Adipose tissue (tissue), 3 donors: ENCODE results near the gene PANK4. TPM values are rescaled to one million over a fixed set of nuclear protein-coding genes. Genes with fewer than 3 reads are reported as not detected.

ENCODE experiments used
- H3K27ac ChIP-seq: one replicate; pipeline ENCODE4 v1.5.1; 2013; ENCODE audit warnings: low read depth, low read length
- WGBS, 3 donors: extraction: QIAGEN DNeasy Blood & Tissue Kit; methylation state at CpG; one replicate each; pipeline ENCODE4 v1.1.7; 2013; 5-methylcytosine and 5-hydroxymethylcytosine counted together
- polyA plus RNA-seq, 3 donors: library from polyadenylated mRNA; stranded (reverse); fragments of 200-250 nt; gene quantifications; one replicate each; pipeline ENCODE4 v1.2.3, GENCODE V29; 2013
- donor health status: healthy with polysubstance abuse.
- donor health status: Bipolar disorder and iron deficiency.
- donor health status: healthy.

The PANK4 gene
- polyA plus RNA-seq, 3 donors, result 8.9 to 14.5 (median 10.8) TPM

DNA sequence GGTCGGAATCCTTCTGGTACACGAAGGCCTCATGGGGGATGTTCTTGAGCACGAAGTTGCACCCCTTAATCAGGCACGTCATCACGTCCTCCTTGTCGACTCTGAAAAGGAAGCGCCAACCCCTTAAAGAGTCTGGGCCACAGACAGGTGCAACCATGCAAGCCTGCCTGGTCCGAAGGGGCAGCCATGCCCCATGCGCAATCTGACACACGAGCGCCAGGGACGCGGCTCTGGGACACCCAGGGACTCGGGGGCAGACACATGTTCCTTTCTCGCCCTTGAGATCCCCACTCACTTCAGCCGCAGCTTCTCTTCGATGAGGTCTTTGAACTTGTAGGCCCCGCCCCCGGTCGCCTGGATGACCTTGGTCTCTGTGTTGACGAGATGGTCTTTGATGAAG lies 5.6 kb downstream of the PANK4 start:
- H3K27ac ChIP-seq, result no peak overlapping the region
- 86 to 93% (median 91%) methylated on average over 21 of the region's 21 CpGs for WGBS, 3 donors

GRCh38 chr1:2520206-2520605 lies 6.2 kb downstream of the PANK4 start:
- 92 to 94% (median 93%) methylated on average over 20 of the region's 20 CpGs for WGBS, 3 donors

GRCh38 chr1:2519729-2520128 lies 6.7 kb downstream of the PANK4 start:
- H3K27ac ChIP-seq, result no peak overlapping the region
- WGBS, 3 donors, result 93 to 95% (median 93%) methylated on average over 23 to 30 of the region's 30 CpGs

More at GRCh38 chr1:2520206-2520605, 6.2 kb downstream of the PANK4 start:
- H3K27ac ChIP-seq, result no peak overlapping the region

DNA sequence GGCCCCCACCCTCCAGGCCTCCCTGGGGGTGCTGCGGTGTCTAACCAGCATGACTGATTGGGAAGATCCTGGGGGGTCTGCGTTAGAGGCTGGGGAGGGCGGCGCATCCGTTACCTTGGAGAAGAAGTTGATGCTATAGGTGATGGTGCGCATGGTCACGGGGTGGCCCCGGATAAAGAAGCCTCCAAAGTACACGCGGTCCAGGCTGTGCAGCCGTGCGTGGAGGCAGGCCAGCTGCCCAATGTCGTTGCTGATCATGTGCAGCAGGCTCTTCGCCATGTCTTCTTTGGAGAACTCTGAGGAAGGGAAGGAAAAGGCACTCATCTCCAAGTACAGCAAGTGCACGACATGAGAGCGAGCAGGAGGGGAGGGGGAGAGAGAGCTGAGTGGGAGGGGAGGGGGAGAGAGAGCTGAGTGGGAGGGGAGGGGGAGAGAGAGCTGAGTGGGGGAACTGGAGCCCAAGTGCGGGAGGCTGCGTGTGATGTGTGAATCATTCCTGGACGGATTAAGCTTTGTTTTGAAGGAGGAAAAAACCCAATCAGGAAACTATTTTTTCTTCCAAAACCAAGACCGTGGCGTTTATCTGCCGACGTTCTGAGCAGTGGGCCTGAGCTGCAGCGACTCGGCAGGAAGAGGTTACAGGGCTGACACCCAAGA lies 7.2 kb downstream of the PANK4 start:
- WGBS, 3 donors, result 88 to 92% (median 90%) methylated on average over 25 of the region's 25 CpGs
- no peak overlapping the region for H3K27ac ChIP-seq

- H3K27ac ChIP-seq, result no peak overlapping the region
- 95 to 96% (median 95%) methylated on average over 26 of the region's 26 CpGs for WGBS, 3 donors
These were observed 7.9 kb downstream of the PANK4 start for GRCh38 chr1:2518528-2518927.

DNA sequence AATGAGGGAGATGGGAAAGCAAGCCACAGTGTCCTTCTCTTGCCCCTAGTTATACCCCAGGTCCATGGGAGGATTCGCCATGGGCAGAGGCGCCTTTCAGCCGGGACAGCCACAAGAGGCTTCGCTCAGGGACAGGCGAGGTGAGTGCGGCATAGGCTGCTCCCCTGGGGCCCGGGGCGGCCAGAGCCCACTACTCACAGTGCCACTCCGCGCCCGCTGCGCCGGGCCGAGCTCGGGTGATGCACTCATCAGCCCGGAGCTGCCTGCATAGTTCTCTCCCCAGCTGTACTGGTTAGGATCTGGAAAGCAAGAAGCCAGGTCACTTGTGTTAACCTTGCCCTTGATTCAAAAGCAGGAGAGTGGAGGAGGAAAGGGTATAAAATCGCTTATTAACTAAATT lies 8.4 kb downstream of the PANK4 start:
- 95 to 96% (median 95%) methylated on average over 17 of the region's 17 CpGs for WGBS, 3 donors
- no peak overlapping the region for H3K27ac ChIP-seq

- no peak overlapping the region for H3K27ac ChIP-seq
- 93 to 97% (median 96%) methylated on average over 14 of the region's 14 CpGs for WGBS, 3 donors
These were observed 9.4 kb downstream of the PANK4 start for GRCh38 chr1:2516946-2517345.

DNA sequence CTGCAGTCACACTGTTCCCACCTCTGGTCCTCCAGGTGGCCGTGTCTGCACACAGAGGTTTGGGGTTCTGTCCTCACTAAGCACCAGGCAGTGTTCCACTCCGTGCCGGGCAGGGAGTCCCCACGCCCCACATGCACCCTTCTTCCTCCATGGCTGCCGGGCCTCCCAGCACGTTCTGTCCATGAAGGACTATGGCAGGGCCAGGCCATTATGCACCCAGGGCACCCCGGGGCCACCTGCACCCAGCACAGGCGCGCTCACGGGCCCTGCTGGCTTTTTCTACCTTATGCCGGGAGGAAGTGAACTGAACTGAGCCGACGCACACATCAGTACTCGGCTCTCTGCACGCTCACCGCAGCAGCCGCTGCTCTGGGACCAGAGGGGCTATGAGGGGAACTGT lies 10.3 kb downstream of the PANK4 start:
- WGBS, 3 donors, result 95 to 96% (median 96%) methylated on average over 14 to 17 of the region's 17 CpGs

DNA sequence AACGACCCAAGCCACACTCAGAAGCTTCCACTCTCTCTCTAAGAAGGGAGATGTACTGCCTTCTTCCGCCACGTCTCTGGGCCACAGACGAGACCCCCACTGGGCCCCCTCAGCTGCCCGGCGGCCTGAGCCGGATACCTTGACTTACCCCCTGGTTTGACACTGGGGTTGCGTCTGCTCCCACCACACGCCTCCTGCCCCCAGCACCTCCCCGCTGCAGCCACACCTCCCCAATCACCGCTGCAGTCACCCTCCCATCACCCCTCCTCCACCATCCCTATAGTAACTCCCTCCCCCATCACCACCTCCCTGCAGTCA lies 10.7 kb downstream of the PANK4 start:
- no peak overlapping the region for H3K27ac ChIP-seq
- WGBS, 3 donors, result 95 to 96% (median 95%) methylated on average over 10 to 11 of the region's 11 CpGs

More for the DNA sequence above, 10.3 kb downstream of the PANK4 start:
- H3K27ac ChIP-seq, result no peak overlapping the region

- no peak overlapping the region for H3K27ac ChIP-seq
- 91 to 94% (median 94%) methylated on average over 42 to 45 of the region's 45 CpGs for WGBS, 3 donors
These were observed 11.3 kb downstream of the PANK4 start for GRCh38 chr1:2514863-2515762.

- no peak overlapping the region for H3K27ac ChIP-seq
- WGBS, 3 donors, result 94 to 95% (median 95%) methylated on average over 41 to 43 of the region's 43 CpGs
These were observed 12.3 kb downstream of the PANK4 start for GRCh38 chr1:2513939-2514652.

DNA sequence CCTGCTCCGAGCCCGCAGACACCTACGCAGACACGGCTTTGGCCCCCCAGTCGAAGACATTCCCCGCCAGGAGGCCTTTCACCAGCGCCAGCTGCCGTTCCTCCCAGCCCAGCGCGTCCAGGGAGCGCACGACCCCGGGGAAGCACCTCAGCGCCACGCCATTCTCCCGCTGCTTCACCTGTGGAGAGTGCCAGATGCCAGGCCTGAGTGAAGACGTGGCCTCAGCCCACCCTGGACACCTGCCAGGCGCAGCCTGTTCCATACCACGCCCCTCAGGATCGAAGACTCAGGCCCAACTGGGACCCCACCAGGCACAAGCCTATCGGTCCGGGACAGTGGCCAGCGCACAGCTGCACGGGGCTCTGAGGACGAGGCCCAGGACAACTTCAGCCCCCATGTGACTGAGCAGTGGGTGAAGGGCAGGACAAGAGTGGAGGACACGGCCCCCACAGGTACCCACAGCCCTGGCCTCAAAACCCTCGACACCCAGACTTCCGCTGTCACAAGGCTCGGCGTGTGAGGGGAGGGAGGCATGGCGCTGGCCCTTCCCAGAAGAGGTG lies 13.5 kb downstream of the PANK4 start:
- no peak overlapping the region for H3K27ac ChIP-seq
- WGBS, 3 donors, result 92 to 95% (median 94%) methylated on average over 31 of the region's 31 CpGs

GRCh38 chr1:2510366-2511155 lies 15.8 kb downstream of the PANK4 start:
- no peak overlapping the region for H3K27ac ChIP-seq
- WGBS, 3 donors, result 93 to 98% (median 95%) methylated on average over 24 to 27 of the region's 27 CpGs

- 72 to 94% (median 92%) methylated on average over 8 to 11 of the region's 11 CpGs for WGBS, 3 donors
These were observed 16.8 kb downstream of the PANK4 start for GRCh38 chr1:2509589-2509988.

DNA sequence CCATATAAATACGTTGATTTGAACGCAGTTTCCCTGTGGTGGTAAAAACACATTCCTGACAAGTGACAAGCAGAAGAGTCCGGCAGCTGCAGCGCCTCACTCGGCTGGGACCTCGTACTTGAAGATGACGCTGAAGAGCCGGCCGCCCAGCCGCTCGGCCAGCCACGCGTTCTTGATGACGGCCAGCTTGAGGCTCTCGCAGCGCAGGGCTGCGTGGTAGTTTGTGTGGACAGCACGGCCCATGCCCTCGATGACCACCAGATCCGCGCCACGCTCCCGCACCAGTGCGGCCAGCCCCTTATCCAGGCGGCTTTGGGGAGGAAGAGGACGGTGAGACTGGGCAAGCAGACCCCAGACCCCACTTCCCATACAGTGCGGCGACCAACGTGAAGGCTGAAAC lies 17.6 kb downstream of the PANK4 start:
- H3K27ac ChIP-seq, result no peak overlapping the region
- WGBS, 3 donors, result 94 to 96% (median 95%) methylated on average over 29 of the region's 29 CpGs

More at GRCh38 chr1:2509589-2509988, 16.8 kb downstream of the PANK4 start:
- no peak overlapping the region for H3K27ac ChIP-seq

GRCh38 chr1:2508180-2508579 lies 18.2 kb downstream of the PANK4 start:
- no peak overlapping the region for H3K27ac ChIP-seq
- WGBS, 3 donors, result 85 to 91% (median 90%) methylated on average over 24 of the region's 24 CpGs

GRCh38 chr1:2507744-2508155 lies 18.6 kb downstream of the PANK4 start:
- WGBS, 3 donors, result 84 to 91% (median 87%) methylated on average over 6 of the region's 6 CpGs
- no peak overlapping the region for H3K27ac ChIP-seq
